Neural cell (in vitro differentiated cells): ENCODE data around the gene CMTM5.

Source experiments
- CTCF ChIP-seq: fragments of 450-650 bp; IDR thresholded peaks from 2 replicates; pipeline ENCODE4 v1.5.1; 2014; ENCODE audit warnings: antibody characterized with exemption, mild to moderate bottlenecking, moderate library complexity; ENCODE audit not compliant: poor library complexity, severe bottlenecking
- EZH2 ChIP-seq: fragments of 200-600, 300-800 bp; shearing (Covaris generic), sonication (generic); IDR thresholded peaks from 2 replicates; pipeline ENCODE4 v1.6.1; 2014; ENCODE audit warnings: antibody characterized with exemption, low read length, borderline replicate concordance, mild to moderate bottlenecking; ENCODE audit not compliant: insufficient read depth, poor library complexity, severe bottlenecking
- POLR2AphosphoS5 ChIP-seq: IDR thresholded peaks from 2 replicates; pipeline ENCODE4 v1.6.1; 2012
- TAF1 ChIP-seq: IDR thresholded peaks from 2 replicates; pipeline ENCODE4 v1.6.1; 2012; ENCODE audit warnings: low read depth

- TF ChIP-seq CTCF, result no peak
- TF ChIP-seq TAF1, result no peak
- TF ChIP-seq EZH2, result no peak
- TF ChIP-seq POLR2AphosphoS5, result no peak
These were observed 25.7 kb downstream of the CMTM5 start for GRCh38 chr14:23402296-23403138.
